ENCODE measurements around the gene ARIH2.

Gene ARIH2

GRCh38 chr3:49013738-49014660, 95.4 kb downstream of the ARIH2 start:
- Histone ChIP-seq H2AFZ (ENCODE audit: low read length, unreplicated experiment) (no peak overlapping the region), H3K36me3 (ENCODE audit: insufficient read depth, low read length) (no peaks in the 10 kb centered on the region)

GRCh38 chr3:49015072-49015471, 96.4 kb downstream of the ARIH2 start:
- H3K79me2 ChIP-seq (ENCODE audit: control insufficient read depth, insufficient read depth, low read length, unreplicated experiment): peaks cover 13% of the 10 kb centered on the region
- no peak overlapping the region for H2AFZ ChIP-seq (ENCODE audit: low read length, unreplicated experiment)
- no peak overlapping the region for H3K4me3 ChIP-seq (ENCODE audit: low read depth, low read length)
- no peaks in the 10 kb centered on the region for H3K27me3 ChIP-seq (ENCODE audit: insufficient read depth, low read length)
- H3K36me3 ChIP-seq (ENCODE audit: insufficient read depth, low read length): no peaks in the 10 kb centered on the region
- peaks cover 11% of the 10 kb centered on the region for H3K4me1 ChIP-seq (ENCODE audit: control insufficient read depth, insufficient read depth, low read length, unreplicated experiment)
- H3K27ac ChIP-seq (ENCODE audit: low read depth, low read length): no peak overlapping the region

More at GRCh38 chr3:49013738-49014660, 95.4 kb downstream of the ARIH2 start:
- peaks cover 17% of the 10 kb centered on the region for H3K79me2 ChIP-seq (ENCODE audit: control insufficient read depth, insufficient read depth, low read length, unreplicated experiment)
- H3K27ac ChIP-seq (ENCODE audit: low read depth, low read length): no peak overlapping the region
- H3K4me3 ChIP-seq (ENCODE audit: low read depth, low read length): no peak overlapping the region
- peaks cover 4% of the 10 kb centered on the region for H3K4me1 ChIP-seq (ENCODE audit: control insufficient read depth, insufficient read depth, low read length, unreplicated experiment)
- no peaks in the 10 kb centered on the region for H3K27me3 ChIP-seq (ENCODE audit: insufficient read depth, low read length)

GRCh38 chr3:49015765-49016164, 97.1 kb downstream of the ARIH2 start:
- H3K27ac ChIP-seq (ENCODE audit: low read depth, low read length): no peak overlapping the region
- peaks cover 13% of the 10 kb centered on the region for H3K4me1 ChIP-seq (ENCODE audit: control insufficient read depth, insufficient read depth, low read length, unreplicated experiment)
- H3K4me3 ChIP-seq (ENCODE audit: low read depth, low read length): no peak overlapping the region
- H2AFZ ChIP-seq (ENCODE audit: low read length, unreplicated experiment): no peak overlapping the region
- no peaks in the 10 kb centered on the region for H3K36me3 ChIP-seq (ENCODE audit: insufficient read depth, low read length)
- peaks cover 20% of the 10 kb centered on the region for H3K79me2 ChIP-seq (ENCODE audit: control insufficient read depth, insufficient read depth, low read length, unreplicated experiment)
- no peaks in the 10 kb centered on the region for H3K27me3 ChIP-seq (ENCODE audit: insufficient read depth, low read length)

GRCh38 chr3:49016414-49017228, 98.0 kb downstream of the ARIH2 start:
- H3K27ac ChIP-seq (ENCODE audit: low read depth, low read length): no peak overlapping the region
- no peaks in the 10 kb centered on the region for H3K36me3 ChIP-seq (ENCODE audit: insufficient read depth, low read length)
- peaks cover 22% of the 10 kb centered on the region for H3K79me2 ChIP-seq (ENCODE audit: control insufficient read depth, insufficient read depth, low read length, unreplicated experiment)
- no peak overlapping the region for H2AFZ ChIP-seq (ENCODE audit: low read length, unreplicated experiment)
- H3K4me3 ChIP-seq (ENCODE audit: low read depth, low read length): no peak overlapping the region; the same call in 1 of the 2 replicates
- peaks cover 13% of the 10 kb centered on the region for H3K4me1 ChIP-seq (ENCODE audit: control insufficient read depth, insufficient read depth, low read length, unreplicated experiment)
- H3K27me3 ChIP-seq (ENCODE audit: insufficient read depth, low read length): no peaks in the 10 kb centered on the region

- H3K27me3 ChIP-seq (ENCODE audit: insufficient read depth, low read length): no peaks in the 10 kb centered on the region
- no peak overlapping the region for H2AFZ ChIP-seq (ENCODE audit: low read length, unreplicated experiment)
- H3K27ac ChIP-seq (ENCODE audit: low read depth, low read length): no peak overlapping the region
- H3K4me3 ChIP-seq (ENCODE audit: low read depth, low read length): peak overlapping the region; percentile 94
- H3K36me3 ChIP-seq (ENCODE audit: insufficient read depth, low read length): no peaks in the 10 kb centered on the region
- peaks cover 19% of the 10 kb centered on the region for H3K79me2 ChIP-seq (ENCODE audit: control insufficient read depth, insufficient read depth, low read length, unreplicated experiment)
- H3K4me1 ChIP-seq (ENCODE audit: control insufficient read depth, insufficient read depth, low read length, unreplicated experiment): peaks cover 13% of the 10 kb centered on the region
Measured at GRCh38 chr3:49017229-49017970, 98.8 kb downstream of the ARIH2 start.

GRCh38 chr3:49017971-49018706, 99.5 kb downstream of the ARIH2 start, which contains the start of gene DALRD3:
Gene DALRD3 (minus strand): TSS chr3:49018580. CDS start chr3:49018564, 16 bp downstream.
- Histone ChIP-seq H3K27ac (ENCODE audit: low read depth, low read length) (peak within 1 kb of the TSS; percentile 60), H3K4me3 (ENCODE audit: low read depth, low read length) (peak within 1 kb of the TSS; percentile 94), H3K27me3 (ENCODE audit: insufficient read depth, low read length) (no peaks in the 10 kb centered on the region), H3K4me1 (ENCODE audit: control insufficient read depth, insufficient read depth, low read length, unreplicated experiment) (peaks cover 16% of the 10 kb centered on the region), H2AFZ (ENCODE audit: low read length, unreplicated experiment) (peak within 1 kb of the TSS; percentile 74), H3K36me3 (ENCODE audit: insufficient read depth, low read length) (no peaks in the 10 kb centered on the region), H3K79me2 (ENCODE audit: control insufficient read depth, insufficient read depth, low read length, unreplicated experiment) (peaks cover 22% of the 10 kb centered on the region)

GRCh38 chr3:49018707-49019006, 100.0 kb downstream of the ARIH2 start:
- H3K4me3 ChIP-seq (ENCODE audit: low read depth, low read length): peak overlapping the region; percentile 94
- H3K27ac ChIP-seq (ENCODE audit: low read depth, low read length): peak overlapping the region; percentile 60
- peaks cover 19% of the 10 kb centered on the region for H3K4me1 ChIP-seq (ENCODE audit: control insufficient read depth, insufficient read depth, low read length, unreplicated experiment)
- H3K27me3 ChIP-seq (ENCODE audit: insufficient read depth, low read length): no peaks in the 10 kb centered on the region
- H2AFZ ChIP-seq (ENCODE audit: low read length, unreplicated experiment): peak overlapping the region; percentile 74
- no peaks in the 10 kb centered on the region for H3K36me3 ChIP-seq (ENCODE audit: insufficient read depth, low read length)
- peaks cover 22% of the 10 kb centered on the region for H3K79me2 ChIP-seq (ENCODE audit: control insufficient read depth, insufficient read depth, low read length, unreplicated experiment)

GRCh38 chr3:49019941-49020329, 101.3 kb downstream of the ARIH2 start:
- Histone ChIP-seq H3K36me3 (ENCODE audit: insufficient read depth, low read length) (peaks cover 12% of the 10 kb centered on the region; the same call in 1 of the 2 replicates), H2AFZ (ENCODE audit: low read length, unreplicated experiment) (no peak overlapping the region), H3K27me3 (ENCODE audit: insufficient read depth, low read length) (no peaks in the 10 kb centered on the region), H3K79me2 (ENCODE audit: control insufficient read depth, insufficient read depth, low read length, unreplicated experiment) (peaks cover 26% of the 10 kb centered on the region), H3K4me1 (ENCODE audit: control insufficient read depth, insufficient read depth, low read length, unreplicated experiment) (peaks cover 26% of the 10 kb centered on the region), H3K4me3 (ENCODE audit: low read depth, low read length) (peak overlapping the region; percentile 91), H3K27ac (ENCODE audit: low read depth, low read length) (peak overlapping the region; percentile 93)

GRCh38 chr3:49020330-49021212, 101.9 kb downstream of the ARIH2 start:
- peaks cover 29% of the 10 kb centered on the region for H3K4me1 ChIP-seq (ENCODE audit: control insufficient read depth, insufficient read depth, low read length, unreplicated experiment)
- peak overlapping the region; percentile 93 for H3K27ac ChIP-seq (ENCODE audit: low read depth, low read length)
- H3K27me3 ChIP-seq (ENCODE audit: insufficient read depth, low read length): no peaks in the 10 kb centered on the region
- H3K4me3 ChIP-seq (ENCODE audit: low read depth, low read length): peak overlapping the region; percentile 91
- no peak overlapping the region for H2AFZ ChIP-seq (ENCODE audit: low read length, unreplicated experiment)
- H3K36me3 ChIP-seq (ENCODE audit: insufficient read depth, low read length): peaks cover 15% of the 10 kb centered on the region; the same call in 1 of the 2 replicates
- H3K79me2 ChIP-seq (ENCODE audit: control insufficient read depth, insufficient read depth, low read length, unreplicated experiment): peaks cover 26% of the 10 kb centered on the region
